GM19035 (cell line): Measurements from ENCODE around the gene ERICH3.
A peak's percentile ranks its signal among the peaks of the same experiment; 100 is the strongest.

Experiments used
- ATAC-seq: cut with Tn5 transposase; IDR thresholded peaks from one replicate; pipeline ENCODE4 v1.9.1; 2021; ENCODE audit not compliant: unreplicated experiment

ERICH3 gene

DNA sequence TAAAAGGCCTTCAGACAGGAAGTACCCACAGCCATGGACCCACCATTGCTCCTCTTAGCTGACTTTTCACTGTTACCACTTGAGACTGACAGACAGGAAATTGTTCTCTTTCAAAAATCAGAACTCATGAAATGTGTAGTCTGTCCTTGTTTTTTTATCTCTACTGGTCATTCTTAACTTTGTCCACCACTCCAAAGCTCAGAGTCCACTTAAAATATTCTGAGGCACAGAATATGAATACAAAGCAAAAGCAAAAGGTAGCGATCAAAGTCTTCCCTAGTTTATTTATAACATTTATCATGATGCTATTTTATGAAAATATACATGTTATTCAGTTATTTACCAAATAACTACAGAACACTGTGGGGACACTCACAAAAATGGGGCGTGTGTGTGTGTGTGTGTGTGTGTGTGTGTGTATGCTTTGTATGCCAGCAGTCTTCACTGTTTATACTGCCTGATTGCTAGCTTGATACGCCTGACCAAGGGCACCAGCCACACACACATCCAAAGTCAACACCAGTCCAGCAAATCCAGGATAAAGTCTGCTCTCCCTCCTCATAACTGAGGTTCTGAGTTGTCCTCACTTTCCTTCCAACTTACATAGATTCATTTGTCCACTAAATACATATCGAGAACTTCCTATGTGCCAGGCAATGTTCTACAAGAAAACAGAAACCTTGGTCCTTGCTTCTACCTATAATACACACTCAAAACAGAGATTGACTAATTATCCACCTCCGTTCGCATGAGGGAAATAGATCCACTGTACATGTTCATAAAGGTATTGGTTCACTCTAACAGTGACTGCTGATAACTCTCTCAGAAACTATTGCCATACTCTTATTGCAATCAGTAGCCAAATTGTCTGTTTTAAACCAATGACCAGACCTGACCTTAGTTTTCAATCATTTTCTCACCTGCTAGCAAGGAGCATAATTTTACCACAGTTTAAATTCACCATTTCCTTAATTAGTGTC, 79.4 kb downstream of the ERICH3 start:
- no peak for ATAC-seq

- ATAC-seq: no peak
Observed at GRCh38 chr1:74592580-74593355, 80.8 kb downstream of the ERICH3 start.

GRCh38 chr1:74591949-74592348, 81.6 kb downstream of the ERICH3 start:
- ATAC-seq: no peak

DNA sequence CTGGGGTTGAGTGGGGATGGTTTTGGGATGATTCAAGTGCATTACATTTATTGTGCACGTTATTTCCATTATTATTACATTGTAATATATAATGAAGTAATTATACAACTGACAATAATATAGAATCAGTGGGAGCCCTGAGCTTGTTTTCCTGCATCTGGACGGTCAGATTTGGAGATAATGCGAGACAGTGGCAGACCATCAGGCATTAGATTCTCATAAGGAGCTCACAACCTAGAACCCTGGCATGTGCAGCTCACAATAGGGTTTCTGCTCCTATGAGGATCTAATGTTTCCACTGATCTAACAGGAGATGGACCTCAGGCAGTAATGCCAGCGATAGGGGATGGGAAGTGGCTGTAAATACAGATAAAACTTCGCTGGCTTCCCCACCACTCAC, 83.3 kb downstream of the ERICH3 start:
- ATAC-seq: no peak

GRCh38 chr1:74587888-74588287, 85.7 kb downstream of the ERICH3 start:
- no peak for ATAC-seq

- no peak for ATAC-seq
Observed at GRCh38 chr1:74586253-74586897, 87.2 kb downstream of the ERICH3 start.

GRCh38 chr1:74584185-74584584, 89.4 kb downstream of the ERICH3 start:
- no peak for ATAC-seq

GRCh38 chr1:74583397-74583796, 90.2 kb downstream of the ERICH3 start:
- peak; percentile 52 for ATAC-seq

DNA sequence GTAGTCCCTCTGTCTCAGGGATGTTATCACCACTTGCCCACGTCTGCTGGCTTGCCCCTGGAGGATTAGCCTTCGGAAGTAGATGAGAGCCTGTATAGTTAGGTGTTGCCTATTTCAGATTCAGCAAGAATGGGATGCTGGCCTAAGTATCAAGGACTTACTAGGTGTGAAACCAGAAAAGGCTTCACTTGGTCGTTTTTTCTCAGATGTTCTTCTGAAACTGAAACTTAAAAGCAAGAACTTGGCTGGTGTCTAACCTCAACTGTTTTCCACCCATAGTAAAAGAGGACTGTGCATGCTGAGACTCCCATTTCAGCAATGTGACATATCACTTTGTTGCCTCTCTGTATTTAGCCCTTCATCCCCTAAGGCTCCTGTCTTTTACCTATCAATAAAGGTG, 94.2 kb downstream of the ERICH3 start:
- ATAC-seq: peak; percentile 98

DNA sequence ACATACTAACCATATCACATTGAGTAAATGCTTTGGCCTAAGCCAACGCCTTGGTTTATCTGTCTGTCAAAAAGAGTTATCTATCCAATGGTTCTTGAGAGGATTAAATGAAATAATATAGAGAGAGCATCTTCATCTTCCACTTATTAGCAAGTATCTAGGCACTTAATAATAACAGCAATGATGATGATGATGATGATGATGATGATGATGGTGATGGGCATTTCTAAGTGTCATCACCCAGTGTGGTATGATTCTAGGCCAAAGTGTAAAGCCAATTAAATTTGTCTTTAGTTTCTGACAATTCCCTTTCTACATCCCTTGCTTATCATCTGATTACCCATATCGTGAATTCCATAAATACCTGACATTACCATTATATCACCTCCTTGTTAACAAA, 95.5 kb downstream of the ERICH3 start:
- no peak for ATAC-seq

- no peak for ATAC-seq
Observed at GRCh38 chr1:74571891-74572290, 101.7 kb downstream of the ERICH3 start.

- ATAC-seq: no peak
Observed at GRCh38 chr1:74571493-74571800, 102.1 kb downstream of the ERICH3 start.

DNA sequence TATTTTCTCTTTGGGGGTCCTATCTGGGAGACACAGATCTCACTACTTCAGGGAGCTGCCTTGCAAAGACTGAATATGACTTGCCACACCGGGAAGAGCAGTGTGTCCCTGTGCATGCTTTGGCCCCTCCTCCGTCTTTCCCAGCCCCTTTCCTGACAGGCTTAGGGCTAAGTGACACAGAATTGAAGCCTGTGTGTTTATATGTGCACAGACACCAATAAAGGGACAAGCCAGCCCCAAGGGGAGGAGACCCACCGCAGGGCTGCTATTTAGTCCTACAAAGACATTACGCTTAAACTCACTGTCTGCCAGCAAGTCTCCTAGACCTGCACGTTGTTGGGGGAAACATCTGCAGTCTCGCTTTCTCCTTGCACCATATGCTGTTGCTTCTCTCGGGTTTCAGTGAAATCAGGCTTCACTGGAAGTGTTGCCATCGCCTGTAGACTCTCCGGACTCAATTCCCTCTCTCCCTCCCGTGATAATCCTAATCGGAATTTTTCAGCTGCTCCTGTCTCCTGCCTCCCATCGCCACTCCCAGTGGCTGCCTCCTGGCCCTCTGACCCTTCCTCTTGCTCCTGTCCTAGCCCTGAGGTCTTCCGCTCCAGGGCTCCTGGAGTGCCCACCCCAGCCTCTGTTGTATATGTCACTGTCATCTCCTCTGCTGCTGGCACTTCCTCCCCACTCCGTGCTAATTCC, 102.6 kb downstream of the ERICH3 start:
- ATAC-seq: no peak

DNA sequence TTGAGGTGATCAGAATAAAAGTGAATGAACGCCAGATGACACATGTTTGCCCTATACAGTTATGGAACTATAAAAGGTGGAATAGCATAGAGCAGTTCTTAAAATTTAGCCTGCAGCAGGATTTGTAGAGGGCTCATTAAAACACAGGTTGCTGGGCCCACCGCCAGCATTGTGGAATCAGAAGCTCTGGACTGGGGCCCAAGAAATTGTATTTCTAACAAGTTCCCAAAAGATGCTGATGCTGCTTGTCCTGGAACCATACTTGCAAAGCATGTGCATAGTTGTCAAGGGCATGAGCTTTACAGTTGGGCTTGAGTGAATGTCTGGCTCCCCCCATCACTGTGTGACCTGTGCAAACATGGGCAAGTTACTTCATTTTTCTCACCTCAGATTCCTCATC, 123.7 kb downstream of the ERICH3 start:
- ATAC-seq: no peak

DNA sequence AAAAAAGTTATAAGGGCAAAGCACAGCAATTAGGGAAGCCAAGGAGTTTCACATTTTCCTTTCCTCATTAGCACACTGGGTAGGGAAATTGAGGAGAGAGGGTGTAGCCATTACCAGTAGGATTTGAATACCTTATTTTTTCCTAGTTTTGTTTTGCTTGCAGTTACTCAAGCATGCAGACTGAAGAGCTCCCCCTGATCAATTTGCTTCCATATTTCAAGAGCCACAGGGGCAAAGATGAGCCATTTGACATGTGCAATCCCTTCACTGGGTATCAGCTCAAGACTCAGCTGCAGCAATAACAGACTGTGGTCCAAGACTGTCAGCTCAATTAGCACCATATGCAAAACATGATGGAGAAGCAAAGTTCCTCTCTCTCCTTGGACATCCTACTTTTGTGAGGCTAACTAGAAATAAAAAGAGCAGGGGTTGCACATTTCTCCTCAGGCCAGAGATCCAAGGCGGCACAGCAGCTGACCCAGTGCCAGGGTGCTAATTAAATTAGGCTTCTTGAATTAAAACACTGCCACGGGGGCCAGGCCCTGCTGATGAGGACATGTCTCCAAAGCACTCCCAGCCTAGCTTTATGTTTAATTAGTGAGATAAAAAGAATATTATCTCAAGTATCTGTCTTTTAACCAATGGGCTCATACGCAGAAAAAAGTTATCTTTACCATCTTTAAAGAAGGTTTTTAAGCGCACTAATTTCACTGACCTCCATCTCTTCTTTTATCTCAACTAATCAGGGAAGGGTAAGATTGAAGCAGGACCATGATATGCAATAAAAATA, 124.4 kb downstream of the ERICH3 start:
- no peak for ATAC-seq

- no peak for ATAC-seq
Observed at GRCh38 chr1:74545821-74546220, 127.8 kb downstream of the ERICH3 start.

DNA sequence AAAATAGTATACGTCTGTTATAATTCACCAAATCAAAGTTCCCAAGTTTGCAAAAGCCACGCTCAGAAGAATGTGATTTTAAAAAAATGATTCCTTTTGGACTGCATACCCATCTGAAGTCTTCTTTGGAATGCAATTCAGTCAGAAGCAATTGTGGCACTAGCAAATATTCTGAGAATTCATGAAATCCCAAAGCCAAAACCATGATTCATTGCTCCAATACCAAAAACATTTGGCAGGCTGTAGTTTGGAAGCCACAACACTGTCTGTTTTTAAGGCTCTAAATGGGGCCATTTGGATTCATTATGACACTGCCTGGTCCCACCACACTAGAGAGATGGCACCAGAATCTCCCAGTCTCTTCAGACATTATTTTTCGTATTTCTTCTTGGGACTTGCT, 139.4 kb downstream of the ERICH3 start:
- ATAC-seq: no peak

GRCh38 chr1:74531796-74532195, 141.8 kb downstream of the ERICH3 start:
- ATAC-seq: no peak

- no peak for ATAC-seq
Observed at GRCh38 chr1:74530892-74531291, 142.7 kb downstream of the ERICH3 start.

DNA sequence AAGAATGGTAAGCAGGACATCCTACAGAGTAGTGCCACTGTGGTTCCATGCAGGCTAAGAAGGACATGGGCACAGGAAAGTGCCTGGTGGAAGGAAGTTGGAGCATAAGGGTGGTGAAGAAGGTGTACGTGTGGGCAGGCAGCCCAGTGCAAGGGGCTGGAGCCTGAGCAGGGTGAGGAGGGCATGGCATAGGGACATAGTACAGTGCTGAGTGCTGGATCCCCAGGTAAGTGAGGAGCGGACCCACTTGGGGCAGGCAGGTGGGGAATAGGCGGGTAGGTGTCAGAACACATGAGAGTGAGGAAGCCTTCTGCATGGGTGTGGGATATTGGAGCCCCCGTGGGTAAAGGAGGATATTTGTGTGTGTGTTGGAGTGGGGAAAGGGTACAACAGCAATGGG, 145.5 kb downstream of the ERICH3 start:
- no peak for ATAC-seq
